Omental fat pad (tissue), 4 donors: Measurements from ENCODE around the gene RYR1. TPM values are rescaled to one million over a fixed set of nuclear protein-coding genes. Genes with fewer than 3 reads are reported as not detected.
"Not testable (repeated sequence)": the region's sequence is repeated elsewhere in the genome, so short reads cannot be mapped to it uniquely, and the experiment has no call there.

ENCODE experiments used
- ATAC-seq: fragments of 150-250 bp; one replicate; pipeline ENCODE4 v1.9.1; 2016; ENCODE audit warnings: mild to moderate bottlenecking, moderate library complexity; ENCODE audit not compliant: low FRiP score
- DNase-seq: peaks from one replicate; pipeline ENCODE4 v3.0.0-alpha.2; 2019; ENCODE audit warnings: low spot score
- CTCF ChIP-seq, 3 donors: fragments of 450-650 bp; IDR thresholded peaks; one replicate each; pipeline ENCODE4 v1.5.1; 2016 to 2017; ENCODE audit warnings: antibody characterized with exemption in 3 of 3, mild to moderate bottlenecking in 3 of 3, moderate library complexity in 2 of 3
- total RNA-seq, 4 donors: library from RNA; depleted of rRNA; stranded (reverse); fragments of >200 nt; gene quantifications; one replicate each; pipeline ENCODE4 v1.1.0, GENCODE V29; 2016

RYR1 gene
- total RNA-seq, 4 donors from 2014 or later = 1.9 to 3.6 (median 3.3) TPM

GRCh38 chr19:38514812-38515633, 81.5 kb downstream of the RYR1 start:
- TF ChIP-seq CTCF (IDR thresholded peaks at IDR 0.05) = no peak
- ATAC-seq (peak; percentile 83), DNase-seq (no peak)

GRCh38 chr19:38515896-38516295, 82.4 kb downstream of the RYR1 start:
- no peak for ATAC-seq
- DNase-seq = no peak
- TF ChIP-seq CTCF (IDR thresholded peaks at IDR 0.05) = no peak

- DNase-seq (no peak), ATAC-seq (no peak)
- no peak for TF ChIP-seq CTCF (IDR thresholded peaks at IDR 0.05)
Observed at GRCh38 chr19:38516802-38517201, 83.3 kb downstream of the RYR1 start.

DNA sequence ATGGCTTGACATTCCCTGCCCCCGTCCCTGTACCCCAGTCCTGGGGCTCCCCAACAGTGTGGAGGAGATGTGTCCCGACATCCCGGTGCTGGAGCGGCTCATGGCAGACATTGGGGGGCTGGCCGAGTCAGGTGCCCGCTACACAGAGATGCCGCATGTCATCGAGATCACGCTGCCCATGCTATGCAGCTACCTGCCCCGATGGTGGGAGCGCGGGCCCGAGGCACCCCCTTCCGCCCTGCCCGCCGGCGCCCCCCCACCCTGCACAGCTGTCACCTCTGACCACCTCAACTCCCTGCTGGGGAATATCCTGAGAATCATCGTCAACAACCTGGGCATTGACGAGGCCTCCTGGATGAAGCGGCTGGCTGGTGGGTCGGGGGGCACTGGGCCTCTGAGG, 83.8 kb downstream of the RYR1 start:
- ATAC-seq = no peak
- DNase-seq = no peak
- TF ChIP-seq CTCF (IDR thresholded peaks at IDR 0.05) = no peak

- not testable (repeated sequence) for DNase-seq, ATAC-seq
Observed at GRCh38 chr19:38517980-38518379, 84.5 kb downstream of the RYR1 start.

- no peak for DNase-seq
- no peak for TF ChIP-seq CTCF (IDR thresholded peaks at IDR 0.05)
- no peak for ATAC-seq
Observed at GRCh38 chr19:38519168-38519567, 85.7 kb downstream of the RYR1 start.

DNA sequence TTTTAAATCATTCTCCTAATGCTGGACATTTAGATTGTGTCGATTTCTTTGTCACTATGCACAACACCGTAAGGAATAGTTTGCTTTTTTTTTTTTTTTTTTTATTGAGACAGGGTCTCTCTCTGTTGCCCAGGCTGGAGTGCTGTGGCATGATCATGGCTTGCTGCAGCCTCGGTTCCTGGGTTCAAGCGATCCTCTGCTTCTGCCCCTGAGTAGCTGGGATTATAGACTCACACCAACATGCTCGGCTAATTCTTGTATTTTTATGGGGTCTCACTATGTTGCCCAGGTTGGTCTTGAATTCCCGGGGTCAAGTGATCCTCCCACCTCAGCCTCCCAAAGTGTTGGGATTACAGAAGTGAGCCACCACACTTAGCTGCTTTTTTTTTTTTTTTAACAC, 86.5 kb downstream of the RYR1 start:
- no peak for ATAC-seq
- TF ChIP-seq CTCF (IDR thresholded peaks at IDR 0.05) = no peak
- no peak for DNase-seq
